Endodermal cell (in vitro differentiated cells): ENCODE measurements around the gene SH2D7. TPM values are rescaled to one million over a fixed set of nuclear protein-coding genes. Genes with fewer than 3 reads are reported as not detected.

Experiments used
- DNase-seq: peaks from one replicate; pipeline ENCODE4 v3.0.0-alpha.2; 2017
- H3K27ac ChIP-seq: 2 replicates; pipeline ENCODE4 v1.5.1; 2013; ENCODE audit warnings: mild to moderate bottlenecking, low read depth, low read length, moderate library complexity
- H3K27me3 ChIP-seq: 2 replicates; pipeline ENCODE4 v1.6.1; 2013; ENCODE audit warnings: mild to moderate bottlenecking, low read length, moderate library complexity; ENCODE audit not compliant: insufficient read depth, control insufficient read depth, poor library complexity, severe bottlenecking
- H3K36me3 ChIP-seq: 2 replicates; pipeline ENCODE4 v1.7.0; 2013; ENCODE audit warnings: mild to moderate bottlenecking, low read length, moderate library complexity; ENCODE audit not compliant: control insufficient read depth, insufficient read depth
- H3K4me1 ChIP-seq: one replicate; pipeline ENCODE4 v1.7.0; 2013; ENCODE audit warnings: low read length; ENCODE audit not compliant: control insufficient read depth, insufficient read depth
- H3K4me3 ChIP-seq: 2 replicates; pipeline ENCODE4 v1.5.1; 2013; ENCODE audit warnings: mild to moderate bottlenecking, low read length, moderate library complexity
- H3K9ac ChIP-seq: 2 replicates; pipeline ENCODE4 v1.6.1; 2013; ENCODE audit warnings: mild to moderate bottlenecking, low read length, moderate library complexity; ENCODE audit not compliant: poor library complexity, severe bottlenecking; ENCODE audit errors: extremely low read depth
- H3K9me3 ChIP-seq: 2 replicates; pipeline ENCODE4 v1.6.1; 2013; ENCODE audit warnings: mild to moderate bottlenecking, low read length, moderate library complexity; ENCODE audit not compliant: control insufficient read depth
- H3K27ac Mint-ChIP-seq: 2 replicates; pipeline ENCODE4 v1.8.0; 2020; ENCODE audit warnings: mixed read lengths
- H3K27me3 Mint-ChIP-seq: 2 replicates; pipeline ENCODE4 v1.8.0; 2021; ENCODE audit warnings: mild to moderate bottlenecking, mixed read lengths; ENCODE audit not compliant: insufficient read depth
- H3K36me3 Mint-ChIP-seq: 2 replicates; pipeline ENCODE4 v1.8.0; 2020; ENCODE audit warnings: low read depth, mixed read lengths
- H3K4me1 Mint-ChIP-seq: 2 replicates; pipeline ENCODE4 v1.8.0; 2020; ENCODE audit warnings: mixed read lengths
- H3K4me3 Mint-ChIP-seq: 2 replicates; pipeline ENCODE4 v1.8.0; 2020; ENCODE audit warnings: mild to moderate bottlenecking, moderate library complexity, mixed read lengths
- H3K9me3 Mint-ChIP-seq: 2 replicates; pipeline ENCODE4 v1.8.0; 2020; ENCODE audit warnings: mild to moderate bottlenecking, mixed read lengths
- CTCF ChIP-seq: fragments of 200-600 bp; sonication (generic); conservative IDR thresholded peaks from 2 replicates; pipeline ENCODE4 v1.5.0; 2021; ENCODE audit warnings: antibody characterized with exemption, mild to moderate bottlenecking
- WGBS, 2 experiments: methylation state at CpG; one replicate each; pipeline versions ENCODE4 v1.1.5 to v1.1.7; 2013; ENCODE audit warnings: missing lambda C conversion rate in 2 of 2, mixed read lengths in 1 of 2; ENCODE audit not compliant: insufficient coverage in 1 of 2, insufficient read length in 1 of 2; 5-methylcytosine and 5-hydroxymethylcytosine counted together
- total RNA-seq, 2 donors: library from RNA; stranded (reverse); fragmentation: NEBNext Ultra II Directional in 1 of 2; extraction: Animal tissue kit (Norgen Biotek cat#: 25700) in 1 of 2; gene quantifications; 2 replicates in 1 of 2; 3 replicates in 1 of 2; pipeline ENCODE4 v1.2.1, GENCODE V29; 2021

SH2D7 gene
- total RNA-seq, 2 donors from 2014 or later, result not detected

GRCh38 chr15:78110096-78110495, 17.7 kb downstream of the SH2D7 start:
- H3K4me3 ChIP-seq, result no peak overlapping the region
- no peak for DNase-seq
- H3K4me3 Mint-ChIP-seq, result no peak overlapping the region
- peaks cover 2% of the 10 kb centered on the region for H3K4me1 Mint-ChIP-seq
- H3K9me3 ChIP-seq, result no peaks in the 10 kb centered on the region
- TF ChIP-seq CTCF, result no peak
- WGBS, 2 experiments, result 90 to 92% methylated on average over 5 to 6 of the region's 6 CpGs
- H3K27me3 Mint-ChIP-seq, result no peaks in the 10 kb centered on the region
- no peak overlapping the region for H3K27ac Mint-ChIP-seq
- H3K36me3 Mint-ChIP-seq, result peaks cover 19% of the 10 kb centered on the region
- no peak overlapping the region for H3K27ac ChIP-seq
- no peaks in the 10 kb centered on the region for H3K36me3 ChIP-seq
- no peaks in the 10 kb centered on the region for H3K9me3 Mint-ChIP-seq
- H3K4me1 ChIP-seq, result no peaks in the 10 kb centered on the region
- no peaks in the 10 kb centered on the region for H3K27me3 ChIP-seq
- no peak overlapping the region for H3K9ac ChIP-seq

DNA sequence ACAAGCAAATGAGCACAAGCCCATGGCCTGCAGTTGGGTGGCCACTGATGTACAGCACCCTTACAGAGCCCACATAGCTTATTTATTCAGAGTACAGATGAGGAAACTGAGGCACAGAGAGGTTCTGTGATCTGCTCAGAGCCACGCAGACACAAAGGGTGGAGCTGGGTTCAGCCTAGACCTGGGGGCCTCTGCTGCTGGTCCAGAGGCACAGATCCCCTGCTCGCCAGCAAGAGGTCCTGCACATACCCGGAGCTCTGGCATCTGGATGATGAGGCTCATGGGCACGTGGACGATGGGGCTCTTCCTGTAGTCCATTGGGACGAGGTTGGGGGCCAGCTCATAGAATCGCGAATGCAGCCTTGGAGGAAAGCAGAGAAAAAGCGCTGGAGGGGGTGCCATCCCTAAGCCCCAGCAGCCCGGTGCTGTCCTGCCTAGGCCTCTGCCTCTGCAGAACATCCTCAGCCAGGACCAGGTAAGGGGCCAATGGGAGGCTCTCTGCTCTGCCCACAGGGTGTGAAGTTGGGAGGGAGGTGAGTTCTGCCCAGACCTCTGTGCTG, 18.6 kb downstream of the SH2D7 start:
- Histone ChIP-seq H3K9ac (no peak overlapping the region), H3K9me3 (no peaks in the 10 kb centered on the region), H3K27ac (no peak overlapping the region), H3K4me1 (no peaks in the 10 kb centered on the region), H3K36me3 (no peaks in the 10 kb centered on the region), H3K27me3 (no peaks in the 10 kb centered on the region), H3K4me3 (no peak overlapping the region)
- no peaks in the 10 kb centered on the region for H3K9me3 Mint-ChIP-seq
- H3K4me1 Mint-ChIP-seq, result peaks cover 2% of the 10 kb centered on the region
- no peak overlapping the region for H3K27ac Mint-ChIP-seq
- H3K36me3 Mint-ChIP-seq, result peaks cover 12% of the 10 kb centered on the region
- no peaks in the 10 kb centered on the region for H3K27me3 Mint-ChIP-seq
- TF ChIP-seq CTCF, result no peak
- WGBS, 2 experiments, result 95% methylated on average over 7 to 10 of the region's 10 CpGs
- no peak overlapping the region for H3K4me3 Mint-ChIP-seq
- DNase-seq, result no peak

DNA sequence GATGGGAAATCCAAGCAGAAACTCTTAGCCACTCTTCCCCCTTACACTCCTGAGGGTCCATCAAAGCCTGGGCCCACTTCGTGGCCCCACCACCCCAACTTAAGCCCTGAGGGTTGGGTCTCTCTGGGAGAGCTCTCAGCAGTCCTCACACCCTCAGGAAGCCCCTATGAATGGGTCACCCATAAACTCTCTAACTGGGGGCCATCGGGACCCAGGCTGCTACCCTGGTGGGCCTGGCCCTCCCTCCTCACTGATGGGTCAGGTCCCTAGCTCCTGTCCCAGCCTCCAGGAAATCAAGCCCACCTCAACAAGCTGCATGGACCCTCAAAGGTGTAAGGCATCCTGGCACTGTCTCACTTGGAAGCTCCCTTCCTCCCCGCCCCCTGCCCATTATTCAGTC, 19.4 kb downstream of the SH2D7 start:
- no peaks in the 10 kb centered on the region for H3K27me3 Mint-ChIP-seq
- H3K4me1 Mint-ChIP-seq, result peaks cover 2% of the 10 kb centered on the region
- Histone ChIP-seq H3K36me3 (no peaks in the 10 kb centered on the region), H3K9ac (no peak overlapping the region), H3K9me3 (no peaks in the 10 kb centered on the region), H3K27me3 (no peaks in the 10 kb centered on the region), H3K4me3 (no peak overlapping the region), H3K27ac (no peak overlapping the region), H3K4me1 (no peaks in the 10 kb centered on the region)
- 95 to 100% methylated on average over 1 to 3 of the region's 3 CpGs for WGBS, 2 experiments
- no peaks in the 10 kb centered on the region for H3K9me3 Mint-ChIP-seq
- no peak overlapping the region for H3K27ac Mint-ChIP-seq
- no peak for TF ChIP-seq CTCF
- DNase-seq, result no peak
- H3K36me3 Mint-ChIP-seq, result peaks cover 7% of the 10 kb centered on the region
- H3K4me3 Mint-ChIP-seq, result no peak overlapping the region
